C4-2B (cell line): ENCODE results near the gene COQ3.

Source experiments
- ZFX ChIP-seq: fragments of 450-650 bp; IDR thresholded peaks from 2 replicates; pipeline ENCODE4 v1.6.1; 2017
- TF ChIP-seq, protein P1 (sequence below): fragments of 450-650 bp; conservative IDR thresholded peaks from 2 replicates; pipeline ENCODE4 v1.5.1; 2017; ENCODE audit warnings: mild to moderate bottlenecking

DNA sequence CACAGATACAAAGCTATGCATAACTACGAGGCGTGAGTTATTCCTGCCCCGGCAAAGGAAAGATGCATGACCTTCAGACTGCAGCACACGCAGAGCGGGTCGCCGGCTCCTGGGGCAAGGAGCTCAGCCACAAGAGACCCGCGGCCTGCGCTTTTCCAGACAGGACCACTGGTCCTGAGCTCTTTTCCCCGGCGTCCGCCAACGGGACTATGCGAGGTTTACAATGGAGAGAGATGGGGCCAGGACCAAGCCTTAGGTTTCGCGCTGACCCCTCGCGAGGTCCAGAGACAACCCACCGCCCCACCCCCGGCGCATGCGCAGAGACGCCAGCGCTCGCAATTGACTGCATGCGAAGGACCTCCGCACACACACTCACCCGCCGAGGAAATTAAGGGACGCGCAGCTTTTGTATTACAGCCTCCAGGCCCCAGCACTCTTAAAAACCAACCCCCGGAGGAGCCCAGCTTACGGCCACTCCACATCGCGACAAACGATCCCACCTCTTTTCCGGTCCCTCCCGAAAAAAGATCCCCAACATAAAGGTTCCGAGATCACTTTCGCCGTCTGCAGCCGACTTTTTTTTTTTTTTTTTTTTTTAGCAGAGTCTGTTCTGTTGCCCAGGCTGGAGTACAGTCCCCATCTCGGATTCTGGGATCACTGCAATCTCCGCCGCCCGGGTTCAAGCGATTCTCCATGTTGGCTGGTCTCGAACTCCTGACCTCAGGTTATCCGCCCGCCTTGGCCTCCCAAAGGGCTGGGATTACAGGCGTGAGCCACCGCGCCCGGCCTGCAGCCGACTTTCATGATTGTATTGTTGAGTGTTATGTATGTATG is at the start of gene COQ3:
- TF ChIP-seq, protein P1, sequence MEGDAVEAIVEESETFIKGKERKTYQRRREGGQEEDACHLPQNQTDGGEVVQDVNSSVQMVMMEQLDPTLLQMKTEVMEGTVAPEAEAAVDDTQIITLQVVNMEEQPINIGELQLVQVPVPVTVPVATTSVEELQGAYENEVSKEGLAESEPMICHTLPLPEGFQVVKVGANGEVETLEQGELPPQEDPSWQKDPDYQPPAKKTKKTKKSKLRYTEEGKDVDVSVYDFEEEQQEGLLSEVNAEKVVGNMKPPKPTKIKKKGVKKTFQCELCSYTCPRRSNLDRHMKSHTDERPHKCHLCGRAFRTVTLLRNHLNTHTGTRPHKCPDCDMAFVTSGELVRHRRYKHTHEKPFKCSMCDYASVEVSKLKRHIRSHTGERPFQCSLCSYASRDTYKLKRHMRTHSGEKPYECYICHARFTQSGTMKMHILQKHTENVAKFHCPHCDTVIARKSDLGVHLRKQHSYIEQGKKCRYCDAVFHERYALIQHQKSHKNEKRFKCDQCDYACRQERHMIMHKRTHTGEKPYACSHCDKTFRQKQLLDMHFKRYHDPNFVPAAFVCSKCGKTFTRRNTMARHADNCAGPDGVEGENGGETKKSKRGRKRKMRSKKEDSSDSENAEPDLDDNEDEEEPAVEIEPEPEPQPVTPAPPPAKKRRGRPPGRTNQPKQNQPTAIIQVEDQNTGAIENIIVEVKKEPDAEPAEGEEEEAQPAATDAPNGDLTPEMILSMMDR = no peak
- TF ChIP-seq ZFX = no peak
